Ovary (tissue), 9 donors: ENCODE measurements around the gene SCUBE3. TPM values are rescaled to one million over a fixed set of nuclear protein-coding genes. Genes with fewer than 3 reads are reported as not detected.

Source experiments
- DNase-seq, 5 donors: peaks; one replicate each; pipeline ENCODE4 v3.0.0-alpha.2; 2019 to 2020
- H3K27ac ChIP-seq, 2 donors: fragments of 200-600 bp; one replicate each; pipeline versions ENCODE4 v1.5.1 to v1.8.0; 2019 to 2022
- H3K27me3 ChIP-seq: fragments of 200-600 bp; one replicate; pipeline ENCODE4 v1.8.0; 2022
- H3K36me3 ChIP-seq: fragments of 200-600 bp; sonication (generic); one replicate; pipeline ENCODE4 v1.5.1; 2019
- H3K4me1 ChIP-seq: one replicate; pipeline ENCODE4 v1.8.1; 2013; ENCODE audit warnings: mild to moderate bottlenecking, moderate library complexity; ENCODE audit not compliant: insufficient read depth
- H3K4me3 ChIP-seq: fragments of 200-600 bp; sonication (generic); one replicate; pipeline ENCODE4 v1.5.1; 2017
- H3K9me3 ChIP-seq, 2 donors: fragments of 200-600 bp in 1 of 2; sonication (generic) in 1 of 2; one replicate each; pipeline versions ENCODE4 v1.5.1 to v1.8.1; 2013 to 2019; ENCODE audit warnings: mild to moderate bottlenecking in 1 of 2, moderate library complexity in 1 of 2
- EP300 ChIP-seq: sonication (generic); formaldehyde crosslinking; IDR thresholded peaks from one replicate; pipeline ENCODE4 v1.6.1; 2017; ENCODE audit warnings: antibody characterized with exemption
- POLR2A ChIP-seq: fragments of 450-650 bp; IDR thresholded peaks from one replicate; pipeline ENCODE4 v1.6.1; 2017; ENCODE audit warnings: antibody characterized with exemption, mild to moderate bottlenecking, moderate library complexity
- WGBS, 3 donors: extraction: QIAGEN DNeasy Blood & Tissue Kit in 1 of 3; methylation state at CpG; one replicate each; pipeline versions ENCODE4 v1.1.5 to v1.1.7; 2013 to 2017; 5-methylcytosine and 5-hydroxymethylcytosine counted together
- intact Hi-C, 4 donors: fragments of 100-400 bp; cut with DNase I; formaldehyde crosslinking; loops; one replicate each; pipeline versions ENCODE4 v1.11.0 to v1.15.1; 2022 to 2023
- polyA plus RNA-seq, 2 donors: library from polyadenylated mRNA; stranded (reverse); fragments of 200-250 nt in 1 of 2; fragments of 350-450 nt in 1 of 2; fragmentation: Illumina TruSeq in 1 of 2; extraction: RNeasy Lipid Tissue Mini Kit (QIAGEN cat#74804) in 1 of 2; gene quantifications; one replicate each; pipeline ENCODE4 v1.2.3, GENCODE V29; 2013 to 2014
- total RNA-seq, 7 donors: library from RNA; depleted of rRNA in 2 of 7; stranded (reverse); fragments of >200 nt in 2 of 7; fragmentation: NEBNext Ultra II Directional in 3 of 7; extraction: Animal tissue kit (Norgen Biotek cat#: 25700) in 3 of 7; gene quantifications; one replicate each; pipeline versions ENCODE4 v1.1.0 to v1.2.4, GENCODE V29; 2016 to 2023
- TF ChIP-seq, protein P1 (sequence below), 3 donors: fragments of 450-650 bp in 2 of 3; fragments of 200-600 bp in 1 of 3; IDR thresholded peaks; one replicate each; pipeline versions ENCODE4 v1.5.1 to v1.8.0; 2016 to 2022; ENCODE audit warnings: antibody characterized with exemption in 3 of 3, mild to moderate bottlenecking in 1 of 3
- donor health status: DM: no; HTN: no; CAD: no; lungs with moderate emphysema.
- donor health status: DM: no; HTN: no; CAD: no.
- donor health status: Bipolar disorder and iron deficiency.
- donor health status: DM: yes; HTN: yes; CAD: no.
- donor health status: DM: no; HTN: no; CAD: no.
- donor health status: DM: yes; HTN: yes; CAD: no.

SCUBE3 gene
- total and polyA plus RNA-seq, 9 donors, result 0.08 to 3.1 (median 0.18) TPM; not detected in 1

- no peak for TF ChIP-seq EP300
- no peak for TF ChIP-seq POLR2A
- TF ChIP-seq, protein P1, sequence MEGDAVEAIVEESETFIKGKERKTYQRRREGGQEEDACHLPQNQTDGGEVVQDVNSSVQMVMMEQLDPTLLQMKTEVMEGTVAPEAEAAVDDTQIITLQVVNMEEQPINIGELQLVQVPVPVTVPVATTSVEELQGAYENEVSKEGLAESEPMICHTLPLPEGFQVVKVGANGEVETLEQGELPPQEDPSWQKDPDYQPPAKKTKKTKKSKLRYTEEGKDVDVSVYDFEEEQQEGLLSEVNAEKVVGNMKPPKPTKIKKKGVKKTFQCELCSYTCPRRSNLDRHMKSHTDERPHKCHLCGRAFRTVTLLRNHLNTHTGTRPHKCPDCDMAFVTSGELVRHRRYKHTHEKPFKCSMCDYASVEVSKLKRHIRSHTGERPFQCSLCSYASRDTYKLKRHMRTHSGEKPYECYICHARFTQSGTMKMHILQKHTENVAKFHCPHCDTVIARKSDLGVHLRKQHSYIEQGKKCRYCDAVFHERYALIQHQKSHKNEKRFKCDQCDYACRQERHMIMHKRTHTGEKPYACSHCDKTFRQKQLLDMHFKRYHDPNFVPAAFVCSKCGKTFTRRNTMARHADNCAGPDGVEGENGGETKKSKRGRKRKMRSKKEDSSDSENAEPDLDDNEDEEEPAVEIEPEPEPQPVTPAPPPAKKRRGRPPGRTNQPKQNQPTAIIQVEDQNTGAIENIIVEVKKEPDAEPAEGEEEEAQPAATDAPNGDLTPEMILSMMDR (IDR thresholded peaks at IDR 0.05), result no peak
- 81 to 91% (median 89%) methylated on average over 3 of the region's 3 CpGs for WGBS, 3 donors
- intact Hi-C loops, result no loop called here
Measured at GRCh38 chr6:35188886-35189285, 24.9 kb upstream of the SCUBE3 start.

DNA sequence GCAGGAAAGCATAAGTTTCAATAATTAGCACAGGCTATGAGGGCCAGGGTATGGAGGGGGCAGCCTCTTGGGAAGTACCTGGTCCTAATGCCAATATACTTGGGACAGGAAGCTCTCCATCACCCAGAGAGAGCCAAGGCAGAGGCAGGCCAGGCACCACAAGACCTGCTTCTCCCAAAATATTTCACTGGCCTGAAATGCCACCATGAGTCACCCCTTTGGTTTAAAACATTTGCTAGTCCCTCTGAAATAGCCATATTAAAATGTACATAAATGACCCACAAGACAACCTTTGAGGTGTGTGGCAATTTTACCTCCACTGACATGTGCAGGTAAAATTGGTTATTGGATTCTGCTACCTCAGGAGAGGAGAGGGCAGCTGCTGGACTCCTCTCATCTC lies 23.4 kb upstream of the SCUBE3 start:
- intact Hi-C loops, result no loop called here

More at GRCh38 chr6:35188886-35189285, 24.9 kb upstream of the SCUBE3 start:
- Histone ChIP-seq H3K27me3 (no peaks in the 10 kb centered on the region), H3K27ac (no peak overlapping the region), H3K9me3 (no peaks in the 10 kb centered on the region), H3K4me3 (no peak overlapping the region), H3K36me3 (no peaks in the 10 kb centered on the region), H3K4me1 (peaks cover 1% of the 10 kb centered on the region)
- no peak for DNase-seq

GRCh38 chr6:35191889-35192288 lies 21.9 kb upstream of the SCUBE3 start:
- intact Hi-C loops, result no loop called here

More for the DNA sequence above, 23.4 kb upstream of the SCUBE3 start:
- Histone ChIP-seq H3K9me3 (no peaks in the 10 kb centered on the region), H3K27ac (no peak overlapping the region), H3K27me3 (no peaks in the 10 kb centered on the region), H3K36me3 (no peaks in the 10 kb centered on the region), H3K4me1 (no peaks in the 10 kb centered on the region), H3K4me3 (no peak overlapping the region)
- TF ChIP-seq, protein P1 (IDR thresholded peaks at IDR 0.05), result no peak
- TF ChIP-seq POLR2A (no peak), EP300 (no peak)
- DNase-seq, result no peak

GRCh38 chr6:35192301-35192860 lies 21.4 kb upstream of the SCUBE3 start:
- no peak for DNase-seq
- no peaks in the 10 kb centered on the region for H3K9me3 ChIP-seq
- H3K27ac ChIP-seq, result no peak overlapping the region
- no peaks in the 10 kb centered on the region for H3K27me3 ChIP-seq
- intact Hi-C loops, result no loop called here
- no peak overlapping the region for H3K4me3 ChIP-seq
- 86 to 89% (median 89%) methylated on average over 9 of the region's 9 CpGs for WGBS, 3 donors
- H3K36me3 ChIP-seq, result no peaks in the 10 kb centered on the region
- TF ChIP-seq POLR2A (no peak), EP300 (no peak)
- TF ChIP-seq, protein P1 (IDR thresholded peaks at IDR 0.05), result no peak
- H3K4me1 ChIP-seq, result no peaks in the 10 kb centered on the region

More at GRCh38 chr6:35191889-35192288, 21.9 kb upstream of the SCUBE3 start:
- TF ChIP-seq POLR2A (no peak), EP300 (no peak)
- TF ChIP-seq, protein P1 (IDR thresholded peaks at IDR 0.05), result no peak
- H3K4me1 ChIP-seq, result no peaks in the 10 kb centered on the region
- no peaks in the 10 kb centered on the region for H3K9me3 ChIP-seq
- H3K4me3 ChIP-seq, result no peak overlapping the region
- H3K36me3 ChIP-seq, result no peaks in the 10 kb centered on the region
- WGBS, 3 donors, result 88 to 93% (median 92%) methylated on average over 11 of the region's 11 CpGs
- no peak overlapping the region for H3K27ac ChIP-seq
- no peak for DNase-seq
- no peaks in the 10 kb centered on the region for H3K27me3 ChIP-seq
